ENCODE data around the gene CX3CL1. TPM values are rescaled to one million over a fixed set of nuclear protein-coding genes. Genes with fewer than 3 reads are reported as not detected.

Gene CX3CL1
- total and polyA plus RNA-seq, 9 of the 15 experiments (the other 6 are each of a cell fraction or from before 2014, with no cell fraction given) = 0.09 TPM; not detected in 8

DNA sequence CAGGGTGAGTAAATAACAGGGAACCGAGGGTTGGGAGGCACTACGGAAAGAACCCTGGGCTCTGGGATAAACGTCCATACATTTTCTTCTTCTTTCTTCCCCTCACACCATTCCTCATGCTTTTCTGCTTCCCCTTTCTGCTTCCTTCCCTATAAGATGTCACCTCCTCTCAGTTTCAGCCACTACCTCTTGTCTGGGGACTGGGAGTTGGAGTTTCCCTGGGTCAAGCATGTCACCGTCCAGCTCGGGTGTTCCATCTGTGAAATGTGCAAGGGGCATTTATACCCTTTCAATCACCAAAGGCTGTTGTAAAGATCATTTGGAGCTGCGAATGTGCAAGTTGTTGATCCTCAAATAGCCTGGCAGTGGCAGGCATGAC, 31.2 kb upstream of the CX3CL1 start:
- DNase-seq (ENCODE audit: extremely low read depth in 1 of 4, low spot score in 3 of 4) (no peak), ATAC-seq (no peak), FAIRE-seq (no peak)
- Histone ChIP-seq H3K79me2 (ENCODE audit: control insufficient read depth, insufficient read depth, low read length) (no peaks in the 10 kb centered on the region), H3K36me3 (ENCODE audit: control insufficient read depth, insufficient read depth, low read length) (no peaks in the 10 kb centered on the region), H3K9me3 (replicated peaks; ENCODE audit: control insufficient read depth, insufficient read depth, low read depth, low read length) (no peaks in the 10 kb centered on the region), H3K9ac (ENCODE audit: insufficient read depth in 1 of 2, low read depth in 2 of 2, low read length in 2 of 2) (no peak overlapping the region), H3K4me1 (replicated peaks in 1 of 2; ENCODE audit: control insufficient read depth in 2 of 2, insufficient read depth in 2 of 2, low read length in 2 of 2) (no peaks in the 10 kb centered on the region; a peak in 1 of 5 replicates), H3K27me3 (ENCODE audit: control insufficient read depth in 2 of 2, insufficient read depth in 2 of 2, low read length in 2 of 2) (peaks cover 7 to 27% of the 10 kb centered on the region in 2 experiments; a peak in 3 of 5 replicates), H2AFZ (ENCODE audit: low read depth, low read length) (no peak overlapping the region), H3K27ac (ENCODE audit: extremely low read depth, low read depth, low read length) (no peak overlapping the region), H4K20me1 (replicated peaks; ENCODE audit: control insufficient read depth, insufficient read depth, low read length) (no peaks in the 10 kb centered on the region), H3K4me2 (ENCODE audit: insufficient read depth, low read length) (no peak overlapping the region), H3K9me1 (ENCODE audit: control insufficient read depth, insufficient read depth, low read length) (no peaks in the 10 kb centered on the region), H3K4me3 (no peak overlapping the region)
- TF ChIP-seq, protein P1, sequence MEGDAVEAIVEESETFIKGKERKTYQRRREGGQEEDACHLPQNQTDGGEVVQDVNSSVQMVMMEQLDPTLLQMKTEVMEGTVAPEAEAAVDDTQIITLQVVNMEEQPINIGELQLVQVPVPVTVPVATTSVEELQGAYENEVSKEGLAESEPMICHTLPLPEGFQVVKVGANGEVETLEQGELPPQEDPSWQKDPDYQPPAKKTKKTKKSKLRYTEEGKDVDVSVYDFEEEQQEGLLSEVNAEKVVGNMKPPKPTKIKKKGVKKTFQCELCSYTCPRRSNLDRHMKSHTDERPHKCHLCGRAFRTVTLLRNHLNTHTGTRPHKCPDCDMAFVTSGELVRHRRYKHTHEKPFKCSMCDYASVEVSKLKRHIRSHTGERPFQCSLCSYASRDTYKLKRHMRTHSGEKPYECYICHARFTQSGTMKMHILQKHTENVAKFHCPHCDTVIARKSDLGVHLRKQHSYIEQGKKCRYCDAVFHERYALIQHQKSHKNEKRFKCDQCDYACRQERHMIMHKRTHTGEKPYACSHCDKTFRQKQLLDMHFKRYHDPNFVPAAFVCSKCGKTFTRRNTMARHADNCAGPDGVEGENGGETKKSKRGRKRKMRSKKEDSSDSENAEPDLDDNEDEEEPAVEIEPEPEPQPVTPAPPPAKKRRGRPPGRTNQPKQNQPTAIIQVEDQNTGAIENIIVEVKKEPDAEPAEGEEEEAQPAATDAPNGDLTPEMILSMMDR (IDR thresholded peaks at IDR 0.05 in 2 of 3, conservative IDR thresholded peaks at IDR 0.05 in 1 of 3; ENCODE audit: insufficient read depth in 2 of 3, low read depth in 1 of 3, low read length in 3 of 3) = no peak
- TF ChIP-seq, protein P2, sequence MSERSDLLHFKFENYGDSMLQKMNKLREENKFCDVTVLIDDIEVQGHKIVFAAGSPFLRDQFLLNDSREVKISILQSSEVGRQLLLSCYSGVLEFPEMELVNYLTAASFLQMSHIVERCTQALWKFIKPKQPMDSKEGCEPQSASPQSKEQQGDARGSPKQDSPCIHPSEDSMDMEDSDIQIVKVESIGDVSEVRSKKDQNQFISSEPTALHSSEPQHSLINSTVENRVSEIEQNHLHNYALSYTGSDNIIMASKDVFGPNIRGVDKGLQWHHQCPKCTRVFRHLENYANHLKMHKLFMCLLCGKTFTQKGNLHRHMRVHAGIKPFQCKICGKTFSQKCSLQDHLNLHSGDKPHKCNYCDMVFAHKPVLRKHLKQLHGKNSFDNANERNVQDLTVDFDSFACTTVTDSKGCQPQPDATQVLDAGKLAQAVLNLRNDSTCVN (CRISPR knock-in tag; IDR thresholded peaks at IDR 0.05) = no peak
- TF ChIP-seq IRF2 (CRISPR knock-in tag; IDR thresholded peaks at IDR 0.05) = no peak
- TF ChIP-seq POLR2AphosphoS5 (IDR thresholded peaks at IDR 0.05; ENCODE audit: control insufficient read depth, insufficient read depth, low read depth, low read length) = no peak
- TF ChIP-seq REST (IDR thresholded peaks at IDR 0.05; ENCODE audit: borderline replicate concordance) = no peak
- TF ChIP-seq REST (CRISPR knock-in tag; IDR thresholded peaks at IDR 0.05; ENCODE audit: low read depth) = no peak
- TF ChIP-seq KDM1A (IDR thresholded peaks at IDR 0.05) = no peak
- no peak for TF ChIP-seq ZNF57 (CRISPR knock-in tag; IDR thresholded peaks at IDR 0.05)
- no TSS peak for BruUV-seq (replicated peaks)
- intact Hi-C loops (cut with micrococcal nuclease) = no loop called here
- WGBS (ENCODE audit: insufficient coverage, low coverage, missing lambda C conversion rate) = 4% methylated on average over 6 of the region's 6 CpGs
- in situ Hi-C loops (cut with MboI) = no loop called here
- ChIA-PET CTCF (ENCODE audit: low intra/inter-chr PET ratio) (no interaction called here), POLR2A (interaction anchor here (1.0 kb wide), 1 partner anchor 72 kb away, joined by 3 read pairs; no protein-coding TSS in a partner anchor)

All from K562 (cell line).